ENCODE data around the gene NPRL2. TPM values are rescaled to one million over a fixed set of nuclear protein-coding genes. Genes with fewer than 3 reads are reported as not detected.

Gene NPRL2
- total RNA-seq, 1 donor from 2014 or later = 23.3 TPM

- peaks cover 34% of the 10 kb centered on the region for H3K4me1 Mint-ChIP-seq
- H3K4me3 Mint-ChIP-seq = no peak overlapping the region
- no peak for DNase-seq (ENCODE audit: low spot score in 2 of 2, unreplicated experiment in 2 of 2)
These were observed 24.8 kb upstream of the NPRL2 start for GRCh38 chr3:50375258-50375931.

GRCh38 chr3:50374363-50375257 is 24.0 kb upstream of the NPRL2 start:
- H3K36me3 Mint-ChIP-seq = no peaks in the 10 kb centered on the region
- H3K4me1 Mint-ChIP-seq = peaks cover 31% of the 10 kb centered on the region
- DNase-seq (ENCODE audit: low spot score in 2 of 2, unreplicated experiment in 2 of 2) = no peak
- H3K27me3 Mint-ChIP-seq (ENCODE audit: low read depth) = peaks cover 3% of the 10 kb centered on the region
- no peak for TF ChIP-seq CTCF (IDR thresholded peaks at IDR 0.05; ENCODE audit: unreplicated experiment)
- no peaks in the 10 kb centered on the region for H3K9me3 Mint-ChIP-seq
- H3K4me3 Mint-ChIP-seq = no peak overlapping the region
- H3K27ac Mint-ChIP-seq = no peak overlapping the region

More at GRCh38 chr3:50375258-50375931, 24.8 kb upstream of the NPRL2 start:
- Mint-ChIP-seq H3K27me3 (ENCODE audit: low read depth) (peaks cover 3% of the 10 kb centered on the region), H3K27ac (no peak overlapping the region), H3K9me3 (no peaks in the 10 kb centered on the region), H3K36me3 (no peaks in the 10 kb centered on the region)
- no peak for TF ChIP-seq CTCF (IDR thresholded peaks at IDR 0.05; ENCODE audit: unreplicated experiment)

GRCh38 chr3:50373146-50374051 is 22.8 kb upstream of the NPRL2 start:
- no peak for DNase-seq (ENCODE audit: low spot score in 2 of 2, unreplicated experiment in 2 of 2)

GRCh38 chr3:50372349-50372748 is 21.8 kb upstream of the NPRL2 start:
- Mint-ChIP-seq H3K36me3 (no peaks in the 10 kb centered on the region), H3K27me3 (ENCODE audit: low read depth) (no peaks in the 10 kb centered on the region), H3K27ac (peak overlapping the region; percentile 83), H3K4me1 (peaks cover 31% of the 10 kb centered on the region), H3K4me3 (peak overlapping the region; percentile 24), H3K9me3 (no peaks in the 10 kb centered on the region)
- peak in 1 of 2 experiments; percentile 63 for DNase-seq (ENCODE audit: low spot score in 2 of 2, unreplicated experiment in 2 of 2)
- TF ChIP-seq CTCF (IDR thresholded peaks at IDR 0.05; ENCODE audit: unreplicated experiment) = no peak

More at GRCh38 chr3:50373146-50374051, 22.8 kb upstream of the NPRL2 start:
- no peaks in the 10 kb centered on the region for H3K9me3 Mint-ChIP-seq
- no peaks in the 10 kb centered on the region for H3K36me3 Mint-ChIP-seq
- no peak for TF ChIP-seq CTCF (IDR thresholded peaks at IDR 0.05; ENCODE audit: unreplicated experiment)
- peak overlapping the region; percentile 71 for H3K27ac Mint-ChIP-seq
- H3K4me3 Mint-ChIP-seq = peak overlapping the region; percentile 5
- peaks cover 3% of the 10 kb centered on the region for H3K27me3 Mint-ChIP-seq (ENCODE audit: low read depth)
- H3K4me1 Mint-ChIP-seq = peaks cover 31% of the 10 kb centered on the region

GRCh38 chr3:50371133-50371685 is 20.6 kb upstream of the NPRL2 start:
- peaks cover under 1% of the 10 kb centered on the region for H3K27me3 Mint-ChIP-seq (ENCODE audit: low read depth)
- peaks cover 31% of the 10 kb centered on the region for H3K4me1 Mint-ChIP-seq
- DNase-seq (ENCODE audit: low spot score in 2 of 2, unreplicated experiment in 2 of 2) = no peak
- no peaks in the 10 kb centered on the region for H3K9me3 Mint-ChIP-seq
- TF ChIP-seq CTCF (IDR thresholded peaks at IDR 0.05; ENCODE audit: unreplicated experiment) = no peak
- H3K36me3 Mint-ChIP-seq = no peaks in the 10 kb centered on the region
- no peak overlapping the region for H3K4me3 Mint-ChIP-seq
- peak overlapping the region; percentile 69 for H3K27ac Mint-ChIP-seq

Data from mesothelial cell of epicardium (in vitro differentiated cells).